GM21526 (cell line): ENCODE data around the gene EML4.

Source experiments
- ATAC-seq: cut with Tn5 transposase; IDR thresholded peaks from one replicate; pipeline ENCODE4 v1.9.1; 2021; ENCODE audit warnings: moderate library complexity; ENCODE audit not compliant: unreplicated experiment, low FRiP score

EML4 gene

DNA sequence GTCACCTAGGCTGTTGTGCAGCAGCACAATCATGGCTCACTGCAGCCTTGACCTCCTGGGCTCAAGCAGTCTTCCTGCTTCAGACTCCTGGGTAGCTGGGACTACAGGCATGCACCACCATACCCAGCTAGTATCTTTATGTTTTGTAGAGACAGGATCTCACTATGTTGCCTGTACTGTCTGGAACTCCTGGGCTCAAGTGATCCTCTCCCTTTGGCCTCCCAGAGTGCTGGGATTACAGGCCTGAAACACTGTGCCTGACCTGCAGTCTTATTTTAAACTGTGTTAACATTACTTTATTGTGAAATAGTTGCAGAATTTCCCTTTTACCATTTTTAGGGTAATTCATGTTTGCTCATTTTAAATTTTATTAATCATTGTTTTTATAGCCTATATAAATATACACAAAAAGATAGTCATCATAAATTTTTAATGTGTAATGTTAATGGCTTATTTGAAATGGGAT is 24.6 kb downstream of the EML4 start:
- no peak for ATAC-seq

DNA sequence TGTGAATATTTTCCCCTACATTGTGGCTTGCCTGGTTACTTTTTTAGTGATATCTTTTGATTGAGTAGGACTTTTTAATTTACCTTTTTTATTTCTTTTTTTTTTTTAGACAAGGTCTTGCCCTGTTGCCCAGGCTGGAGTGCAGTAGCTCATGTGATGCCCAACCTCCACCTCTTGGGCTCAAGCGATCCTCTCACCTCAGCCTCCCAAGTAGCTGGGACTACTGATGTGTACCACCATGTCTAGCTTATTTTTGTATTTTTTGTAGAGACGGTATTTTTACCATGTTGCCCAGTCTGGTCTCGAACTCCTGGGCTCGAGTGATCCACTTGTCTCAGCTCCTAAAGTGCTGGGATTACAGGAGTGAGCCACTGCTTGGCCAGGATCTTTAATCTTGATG is 25.3 kb downstream of the EML4 start:
- no peak for ATAC-seq

DNA sequence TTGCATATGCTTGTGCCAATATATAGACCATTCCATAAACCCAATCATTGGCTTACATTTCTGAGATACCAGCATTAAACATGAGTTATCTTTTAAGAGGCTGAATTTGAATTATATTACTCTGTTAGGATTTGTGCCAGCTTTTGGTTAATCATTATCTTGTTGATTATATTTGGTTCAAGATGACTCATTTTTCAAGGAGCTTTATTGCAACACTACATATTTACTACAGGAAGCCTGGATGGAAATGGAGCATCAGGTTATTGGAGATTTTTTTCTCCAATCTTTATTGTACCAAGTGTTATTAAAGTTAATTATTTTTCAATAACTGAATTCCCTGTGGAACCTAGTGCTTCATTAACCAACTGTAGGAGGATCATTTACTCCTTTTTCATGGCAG is 26.4 kb downstream of the EML4 start:
- ATAC-seq: no peak

DNA sequence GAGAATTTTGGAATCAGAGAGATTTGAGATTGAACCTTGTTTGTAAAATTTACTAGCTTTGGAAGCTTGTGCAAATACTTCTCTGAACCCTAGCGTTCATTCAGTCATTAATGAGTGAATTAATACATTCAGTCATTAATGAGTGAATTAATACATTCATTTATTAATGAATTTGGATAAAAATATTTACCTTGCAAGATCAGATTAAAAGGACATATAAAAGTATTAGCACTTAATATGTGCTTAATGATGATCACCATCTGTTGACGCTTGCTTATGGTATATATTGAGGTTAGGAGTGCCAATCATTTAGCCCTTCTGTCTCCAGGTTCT is 26.9 kb downstream of the EML4 start:
- no peak for ATAC-seq

DNA sequence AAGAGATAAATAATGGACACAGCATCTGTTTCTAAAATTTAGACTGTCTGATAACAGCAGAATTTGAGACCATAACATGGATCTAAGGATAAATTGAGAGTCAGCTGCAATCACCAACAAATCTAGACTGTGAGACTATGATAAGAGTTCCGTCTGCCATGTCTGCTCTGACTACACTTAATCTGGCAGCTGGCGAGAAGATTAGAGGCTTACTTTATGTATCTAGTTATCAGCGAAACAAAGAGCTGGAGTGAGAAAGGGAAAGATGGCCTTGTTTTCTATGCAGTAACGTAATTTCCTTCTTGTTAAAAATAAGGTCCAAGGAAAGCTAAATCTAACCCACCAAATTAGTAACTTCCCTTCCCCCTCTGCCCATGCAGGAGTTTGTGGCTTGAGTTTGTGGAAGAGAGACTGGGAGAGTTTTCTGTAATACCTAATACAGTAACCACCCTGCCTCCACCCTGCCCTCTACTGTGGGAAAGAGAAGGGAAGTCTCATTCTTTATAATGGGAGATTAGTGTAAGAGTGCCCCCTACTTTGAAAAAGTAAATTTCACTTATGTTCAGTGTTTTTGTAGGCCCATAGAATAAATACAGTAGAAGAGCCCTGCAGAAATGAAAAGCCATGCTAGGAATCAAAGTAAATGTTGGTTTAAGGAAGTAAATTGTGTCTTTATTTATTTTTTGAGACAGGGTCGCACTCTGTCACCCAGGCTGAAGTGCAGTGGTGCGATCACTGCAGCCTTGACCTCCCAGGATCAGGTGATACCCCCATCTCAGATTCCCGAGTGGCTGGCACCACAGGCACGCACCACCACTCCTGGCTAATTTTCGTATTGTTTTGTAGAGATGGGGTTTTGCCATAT is 27.5 kb downstream of the EML4 start:
- ATAC-seq: peak; percentile 46

DNA sequence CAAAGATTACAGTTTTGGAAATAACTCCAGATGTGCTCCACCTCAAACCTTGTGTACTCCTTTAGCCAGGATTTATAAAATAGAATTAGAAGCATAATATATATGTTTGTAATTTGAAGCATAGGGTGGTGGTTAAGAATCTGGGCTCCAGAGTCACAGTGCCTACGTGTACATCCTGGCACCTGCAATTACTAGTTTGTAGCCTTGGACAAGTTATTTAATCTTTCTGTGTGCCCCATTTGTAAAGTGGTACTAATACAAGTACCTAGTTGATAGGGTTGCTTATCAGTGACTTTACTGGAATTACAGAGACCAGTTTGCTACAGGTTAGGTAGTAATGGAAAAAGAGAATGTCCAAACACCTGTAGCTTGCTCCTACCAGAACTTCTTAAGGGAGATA is 28.6 kb downstream of the EML4 start:
- ATAC-seq: no peak

DNA sequence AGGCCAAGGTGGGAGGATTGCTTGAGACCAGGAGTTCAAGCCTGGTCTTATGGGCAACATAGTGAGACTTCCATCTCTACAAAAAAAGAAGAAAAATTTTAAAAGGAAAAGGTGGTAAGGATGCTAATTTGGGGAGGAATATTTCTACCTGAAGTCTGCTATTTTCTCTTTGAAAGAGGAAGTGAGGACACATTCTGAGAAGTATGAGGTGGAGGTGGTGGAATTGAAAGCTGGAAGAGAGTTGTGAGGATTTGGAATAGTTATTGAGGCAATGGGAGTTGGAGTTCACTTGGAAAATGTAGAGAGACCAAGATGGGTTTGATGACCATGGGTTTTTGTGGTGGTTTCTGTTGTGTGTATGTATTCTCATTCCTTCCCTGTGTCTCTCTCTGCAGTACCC is 29.3 kb downstream of the EML4 start:
- no peak for ATAC-seq

DNA sequence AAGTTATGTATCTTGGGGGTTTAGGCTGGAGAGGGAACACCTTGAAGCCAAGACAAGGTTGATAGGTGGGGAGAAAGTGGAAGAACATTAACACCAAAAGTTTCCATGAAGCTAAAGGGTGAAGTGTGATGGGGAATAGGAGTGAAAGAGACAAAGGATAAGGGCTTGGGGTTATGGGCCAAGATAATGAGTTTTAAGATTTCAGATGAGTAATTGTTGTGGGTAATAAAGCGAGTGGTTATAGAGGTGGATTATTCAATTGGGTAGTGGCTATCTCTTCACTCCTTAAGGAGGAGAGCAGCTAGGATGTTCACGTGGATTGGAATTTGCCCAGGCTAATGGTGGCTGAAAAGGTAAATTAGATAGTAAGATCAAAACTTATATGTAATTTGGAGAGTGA is 29.8 kb downstream of the EML4 start:
- no peak for ATAC-seq

DNA sequence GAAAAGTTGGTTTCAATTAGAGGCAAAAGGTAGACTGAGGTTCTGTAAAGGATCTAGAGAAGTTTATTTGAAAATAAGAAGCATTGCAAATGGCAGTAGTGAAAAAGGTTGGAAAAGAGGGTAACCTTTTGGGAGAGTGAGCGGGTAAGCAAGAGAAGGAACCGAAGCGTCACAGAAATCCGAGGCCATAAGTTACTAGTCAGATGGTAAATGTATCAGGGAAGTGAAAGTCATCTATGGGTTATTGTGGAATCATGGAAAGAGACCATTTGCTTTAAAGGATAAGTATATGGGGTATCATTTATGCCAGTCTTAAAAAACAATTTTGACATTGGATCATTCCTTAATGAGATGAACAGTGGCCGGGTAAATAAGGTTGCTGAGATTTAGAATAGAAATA is 30.5 kb downstream of the EML4 start:
- ATAC-seq: no peak

DNA sequence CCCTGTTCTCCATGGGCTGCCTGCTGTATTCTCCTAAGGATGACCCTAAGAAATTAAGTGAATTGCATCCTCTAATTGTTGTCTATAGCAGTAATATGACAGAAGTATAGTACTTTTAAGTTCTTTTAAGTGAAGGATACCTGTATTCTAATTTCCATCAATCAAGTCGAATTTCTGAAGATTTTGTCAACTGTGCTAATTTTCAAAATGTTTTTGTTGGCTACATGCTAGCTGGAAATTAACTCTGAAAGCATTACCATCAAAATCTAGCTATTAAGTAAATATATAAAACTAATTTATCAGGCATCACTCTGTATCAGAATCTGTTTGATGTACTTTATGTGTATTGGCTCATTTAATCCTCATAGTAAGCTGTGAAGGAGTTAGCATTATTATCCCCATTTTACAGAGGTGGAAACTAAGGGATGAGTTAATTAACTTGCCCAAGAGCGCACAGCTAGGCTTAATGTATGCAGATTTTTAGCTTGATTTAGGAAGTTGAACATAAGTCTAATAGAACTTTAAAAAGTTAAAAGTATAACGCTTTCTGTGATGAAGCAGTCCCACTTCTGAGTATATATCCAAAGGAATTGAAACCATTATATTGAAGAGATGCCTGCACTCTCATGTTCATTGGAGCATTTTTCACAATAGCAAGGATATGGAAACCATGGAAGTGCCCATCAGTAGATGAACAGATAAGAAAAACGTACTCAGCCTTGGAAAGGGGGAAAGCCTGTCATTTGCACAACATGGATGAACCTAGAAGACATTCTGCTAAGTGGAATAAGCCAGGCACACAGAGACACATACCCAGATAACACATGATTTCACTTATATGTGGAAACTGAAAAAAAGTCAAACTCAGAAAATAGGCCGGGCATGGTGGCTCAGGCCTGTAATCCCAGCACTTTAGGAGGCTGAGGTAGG is 32.0 kb downstream of the EML4 start:
- no peak for ATAC-seq

DNA sequence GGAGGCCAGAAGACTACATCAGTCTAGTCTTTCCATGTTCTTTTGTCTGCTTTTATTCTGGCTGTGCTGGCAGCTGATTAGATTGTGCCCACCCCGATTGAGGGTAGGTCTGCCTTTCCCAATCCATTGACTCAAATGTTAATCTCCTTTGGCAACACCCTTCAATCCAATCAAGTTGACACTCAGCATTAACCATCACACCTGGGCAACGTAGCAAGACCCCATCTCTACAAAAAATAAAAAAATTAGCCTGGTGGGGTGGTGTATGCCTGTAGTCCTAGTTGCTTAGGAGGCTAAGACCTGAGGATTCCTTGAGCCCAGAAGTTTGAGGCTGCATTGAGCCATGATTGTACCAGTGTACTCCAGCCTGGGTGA is 33.5 kb downstream of the EML4 start:
- ATAC-seq: no peak

DNA sequence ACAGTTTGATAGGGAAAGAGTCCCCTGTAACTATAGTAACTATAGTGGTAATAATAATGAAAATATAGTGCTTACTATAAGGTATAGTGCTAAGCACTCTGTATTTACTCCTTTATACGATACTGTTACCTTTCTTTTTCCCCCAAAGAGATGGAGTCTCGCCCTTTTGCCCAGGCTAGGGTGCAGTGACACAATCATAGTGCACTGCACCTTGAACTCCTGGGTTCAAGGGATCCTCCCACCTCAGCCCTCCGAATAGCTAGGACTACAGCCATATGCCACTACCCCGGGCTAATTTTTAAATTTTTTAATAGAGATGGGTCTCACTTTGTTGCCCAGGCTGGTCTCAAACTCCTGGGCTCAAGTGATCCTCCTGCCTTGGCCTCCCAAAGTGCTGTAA is 34.6 kb downstream of the EML4 start:
- ATAC-seq: no peak

DNA sequence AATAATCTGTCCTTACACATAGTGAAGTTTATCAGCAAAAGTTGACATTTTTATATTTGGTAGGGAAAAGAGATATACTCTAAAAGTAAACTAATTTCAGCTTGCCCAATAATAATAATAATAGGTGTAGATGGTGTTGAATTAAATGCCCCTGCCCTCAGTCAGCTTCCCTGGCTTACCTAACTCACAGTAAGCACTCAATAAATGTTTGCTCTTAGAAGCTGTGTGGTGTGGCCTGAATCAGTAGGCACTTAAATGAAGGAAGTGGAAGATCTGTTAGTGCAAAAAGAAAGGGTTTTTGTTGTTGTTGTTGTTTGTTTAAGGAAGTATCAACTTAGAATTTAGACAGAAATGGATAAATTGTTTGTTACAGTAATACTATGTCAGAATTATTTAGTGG is 36.2 kb downstream of the EML4 start:
- no peak for ATAC-seq

DNA sequence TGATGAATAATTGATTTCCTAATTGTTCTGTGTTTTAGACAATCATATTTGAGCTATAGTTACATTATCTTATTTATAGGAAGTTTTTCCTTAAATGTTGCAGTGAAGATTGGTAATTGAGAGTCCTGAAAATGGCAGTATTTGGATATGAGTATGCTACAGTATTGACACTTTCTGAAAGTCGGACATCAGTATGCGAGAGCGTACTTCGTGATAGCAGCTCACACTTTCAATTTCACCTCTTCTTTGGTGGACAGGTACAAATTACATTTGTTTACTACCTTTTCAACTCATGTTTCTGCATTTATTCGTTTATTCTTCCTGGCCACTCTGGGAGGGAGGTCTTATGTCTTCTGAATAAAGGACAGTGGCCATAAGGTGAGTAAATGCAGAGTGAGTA is 38.7 kb downstream of the EML4 start:
- no peak for ATAC-seq

DNA sequence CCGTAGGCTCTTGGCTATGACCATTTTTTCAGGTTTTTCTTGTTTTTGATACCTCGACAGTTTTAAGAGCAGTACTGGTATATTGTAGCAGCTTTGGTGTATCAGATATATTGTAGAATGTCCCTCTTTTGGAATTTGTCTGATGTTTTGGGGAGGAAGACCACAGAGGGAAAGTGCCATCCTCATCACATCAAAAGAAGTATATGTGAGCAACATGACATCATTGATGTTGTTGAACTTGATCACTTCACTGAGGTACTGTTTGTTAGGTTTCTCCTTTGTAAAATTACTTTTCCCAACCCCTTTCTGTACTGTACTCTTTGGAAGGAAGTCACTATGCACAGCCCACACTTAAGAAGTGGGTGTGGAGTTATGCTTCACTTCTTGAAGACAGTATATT is 41.0 kb downstream of the EML4 start:
- ATAC-seq: no peak

DNA sequence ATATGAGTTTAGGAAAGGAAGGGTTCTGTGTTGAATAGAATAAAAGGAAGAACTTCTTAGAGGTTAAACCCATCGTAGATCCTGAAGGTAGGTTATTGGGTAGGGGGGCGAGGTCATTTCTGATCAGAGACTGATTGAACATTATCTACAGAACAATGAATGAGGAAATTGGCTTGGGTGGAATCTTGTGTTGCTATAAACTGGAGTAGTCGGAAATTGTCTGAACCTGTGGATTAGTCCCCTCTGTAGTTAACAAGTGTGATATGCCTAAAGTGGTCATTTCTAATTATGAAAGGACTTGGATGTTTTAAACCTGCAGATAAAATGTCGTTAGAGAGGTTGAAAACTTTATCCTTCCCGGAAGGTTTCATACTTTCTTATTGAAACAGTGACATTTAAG is 42.1 kb downstream of the EML4 start:
- ATAC-seq: no peak

DNA sequence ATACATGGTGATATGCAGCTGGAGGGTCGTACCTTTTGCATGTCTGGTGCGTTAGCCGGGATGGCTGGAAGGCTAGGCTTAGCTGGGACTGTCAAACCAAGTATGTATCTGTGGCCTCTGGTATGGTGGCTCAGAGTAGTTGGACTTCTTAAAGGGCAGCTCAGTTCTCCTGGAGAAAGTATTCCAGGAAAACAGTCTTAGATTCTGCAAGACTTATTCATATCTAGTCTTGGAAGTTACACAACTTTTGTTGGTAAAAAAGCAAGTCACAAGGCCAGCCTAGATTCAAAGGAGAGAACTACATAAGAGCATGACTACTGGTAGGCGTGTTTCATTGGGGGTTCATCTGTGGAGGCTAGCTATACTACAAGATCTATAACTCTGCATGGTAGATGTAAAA is 45.5 kb downstream of the EML4 start:
- no peak for ATAC-seq

DNA sequence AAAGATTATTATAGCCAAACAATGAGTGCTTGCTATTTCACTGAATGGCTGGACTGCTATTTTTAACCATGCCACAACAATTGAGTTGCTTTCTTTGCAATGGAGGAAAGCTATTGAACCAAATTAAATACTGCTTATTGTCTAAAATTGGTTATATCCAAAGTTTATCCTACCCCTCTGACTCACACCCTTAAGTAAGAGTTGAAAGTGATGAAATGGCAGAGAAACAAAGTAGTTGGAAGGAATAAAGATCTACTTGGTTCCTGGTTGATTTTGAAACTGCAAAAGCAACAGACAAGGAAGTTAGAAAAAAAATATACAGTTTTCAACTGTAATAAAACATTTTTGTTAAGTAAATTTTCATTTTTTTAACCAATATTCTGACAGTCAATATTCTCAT is 47.5 kb downstream of the EML4 start:
- no peak for ATAC-seq

DNA sequence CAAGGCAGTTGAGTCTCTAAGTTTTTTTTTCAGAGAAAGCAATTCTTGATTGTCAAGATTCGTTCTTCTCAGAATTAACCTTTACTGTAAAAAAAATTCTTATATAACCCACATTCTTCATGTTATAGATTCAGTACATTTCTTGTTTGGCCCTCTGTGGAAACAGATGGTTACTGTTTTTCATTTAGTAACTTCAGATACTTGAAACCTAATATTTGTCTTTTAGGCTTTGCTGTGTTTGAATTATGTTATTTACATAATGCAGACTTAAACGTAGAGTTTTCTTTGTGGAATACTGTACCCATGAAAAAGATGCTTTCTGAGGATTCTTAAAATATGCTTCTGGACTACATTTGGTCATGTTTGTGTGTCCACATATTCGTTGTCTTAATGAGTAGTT is 48.2 kb downstream of the EML4 start:
- ATAC-seq: no peak

DNA sequence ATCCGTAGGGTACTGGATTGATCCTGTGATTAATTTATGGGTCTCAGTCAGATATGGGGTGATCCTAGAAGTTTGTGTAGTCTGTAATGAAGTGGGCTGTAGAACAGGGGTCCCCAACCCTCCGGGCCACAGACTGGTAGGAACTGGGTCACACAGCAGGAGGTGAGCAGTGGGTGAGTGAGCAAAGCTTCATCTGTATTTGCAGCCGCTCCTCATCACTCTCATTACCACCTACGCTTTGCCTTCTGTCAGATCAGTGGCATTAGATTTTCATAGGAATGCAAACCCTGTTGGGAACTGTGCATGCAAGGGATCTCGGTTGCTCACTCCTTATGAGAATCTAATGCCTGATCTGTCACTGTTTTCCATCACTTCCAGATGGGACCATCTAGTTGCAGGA is 48.8 kb downstream of the EML4 start:
- ATAC-seq: no peak

DNA sequence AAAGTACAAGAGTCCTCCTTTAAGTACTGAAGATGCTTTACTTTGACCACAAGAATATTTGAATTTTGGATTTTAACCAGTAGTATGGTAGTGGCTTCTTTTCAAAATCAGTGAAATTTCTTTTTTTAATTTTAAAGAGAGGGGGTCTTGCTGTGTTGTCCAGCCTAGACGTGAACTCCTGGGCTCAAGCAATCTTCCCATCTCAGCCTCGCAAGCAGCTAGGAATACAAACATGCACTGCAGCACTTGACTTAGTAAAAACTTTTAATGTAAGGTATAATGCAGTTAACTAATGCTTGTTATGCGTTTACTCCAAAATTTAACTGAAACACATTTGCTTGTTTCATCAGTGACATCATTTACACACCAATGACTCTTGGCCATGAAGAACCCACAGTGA is 49.6 kb downstream of the EML4 start:
- ATAC-seq: no peak

DNA sequence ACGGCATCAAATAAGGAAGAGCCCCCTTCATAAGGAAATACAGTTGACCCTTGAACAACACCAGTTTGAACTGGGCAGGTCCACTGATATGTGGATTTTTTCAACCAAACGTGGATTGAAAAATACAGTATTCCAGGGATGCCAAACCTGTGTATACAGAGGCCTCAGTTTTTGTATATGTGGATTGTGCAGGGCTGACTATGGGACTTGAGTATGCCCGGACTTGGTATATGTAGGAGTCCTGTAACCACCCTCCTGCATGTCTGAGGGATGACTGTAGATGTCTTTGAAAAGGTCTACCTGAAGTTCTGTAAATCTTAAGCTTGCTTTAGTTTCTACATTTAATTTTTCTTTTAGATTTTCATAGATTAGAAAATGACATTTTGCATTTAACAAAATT is 50.0 kb downstream of the EML4 start:
- ATAC-seq: no peak
